Parathyroid adenoma (tissue), 2 donors: ENCODE results near the gene CRB1.

Experiments used
- H2AFZ ChIP-seq: fragments of 300-600 bp; sonication (generic); one replicate; pipeline ENCODE4 v1.7.0; 2017; ENCODE audit warnings: antibody characterized with exemption, mild to moderate bottlenecking
- H3K27ac ChIP-seq: fragments of 300-600 bp; sonication (generic); one replicate; pipeline ENCODE4 v1.7.0; 2017
- H3K27me3 ChIP-seq: fragments of 300-600 bp; sonication (generic); one replicate; pipeline ENCODE4 v1.7.0; 2017; ENCODE audit warnings: low read length; ENCODE audit not compliant: control insufficient read depth, insufficient read depth
- H3K36me3 ChIP-seq: fragments of 300-600 bp; sonication (generic); one replicate; pipeline ENCODE4 v1.7.0; 2017; ENCODE audit warnings: low read length; ENCODE audit not compliant: control insufficient read depth, insufficient read depth
- H3K4me1 ChIP-seq: fragments of 300-600 bp; sonication (generic); one replicate; pipeline ENCODE4 v1.7.0; 2017; ENCODE audit warnings: control low read depth
- H3K4me2 ChIP-seq: fragments of 300-600 bp; sonication (generic); one replicate; pipeline ENCODE4 v1.7.0; 2017; ENCODE audit warnings: low read length
- H3K4me3 ChIP-seq: fragments of 300-600 bp; sonication (generic); one replicate; pipeline ENCODE4 v1.7.0; 2017; ENCODE audit warnings: low read depth, low read length
- H3K79me2 ChIP-seq: fragments of 300-600 bp; sonication (generic); one replicate; pipeline ENCODE4 v1.7.0; 2017; ENCODE audit warnings: control low read depth
- H3K9ac ChIP-seq: fragments of 300-600 bp; sonication (generic); one replicate; pipeline ENCODE4 v1.7.0; 2017; ENCODE audit warnings: mild to moderate bottlenecking
- H3K9me3 ChIP-seq: fragments of 300-600 bp; sonication (generic); one replicate; pipeline ENCODE4 v1.7.0; 2017; ENCODE audit warnings: low read length; ENCODE audit not compliant: control insufficient read depth
- CTCF ChIP-seq: fragments of 300-600 bp; sonication (generic); IDR thresholded peaks from one replicate; pipeline ENCODE4 v1.7.0; 2017; ENCODE audit warnings: antibody characterized with exemption, mild to moderate bottlenecking
- donor health status: primary hyperparathyroidism.

CRB1 gene

GRCh38 chr1:197272791-197273190, 4.7 kb downstream of the CRB1 start:
- no peak for TF ChIP-seq CTCF
- H3K79me2 ChIP-seq, result no peaks in the 10 kb centered on the region
- H3K9me3 ChIP-seq, result no peaks in the 10 kb centered on the region
- no peaks in the 10 kb centered on the region for H3K27me3 ChIP-seq
- no peaks in the 10 kb centered on the region for H3K36me3 ChIP-seq
- H3K4me2 ChIP-seq, result no peak overlapping the region
- H3K9ac ChIP-seq, result no peak overlapping the region
- no peaks in the 10 kb centered on the region for H3K4me1 ChIP-seq
- H3K27ac ChIP-seq, result no peak overlapping the region
- no peak overlapping the region for H2AFZ ChIP-seq
- H3K4me3 ChIP-seq, result no peak overlapping the region

- TF ChIP-seq CTCF, result no peak
- H3K27ac ChIP-seq, result no peak overlapping the region
- no peak overlapping the region for H3K4me2 ChIP-seq
- no peak overlapping the region for H3K9ac ChIP-seq
- no peaks in the 10 kb centered on the region for H3K79me2 ChIP-seq
- H3K36me3 ChIP-seq, result no peaks in the 10 kb centered on the region
- no peaks in the 10 kb centered on the region for H3K27me3 ChIP-seq
- no peak overlapping the region for H2AFZ ChIP-seq
- no peak overlapping the region for H3K4me3 ChIP-seq
- H3K9me3 ChIP-seq, result no peaks in the 10 kb centered on the region
- no peaks in the 10 kb centered on the region for H3K4me1 ChIP-seq
These were observed 9.1 kb downstream of the CRB1 start for GRCh38 chr1:197277166-197277565.

- no peak for TF ChIP-seq CTCF
- no peaks in the 10 kb centered on the region for H3K4me1 ChIP-seq
- H3K27ac ChIP-seq, result no peak overlapping the region
- no peak overlapping the region for H2AFZ ChIP-seq
- no peaks in the 10 kb centered on the region for H3K27me3 ChIP-seq
- H3K36me3 ChIP-seq, result no peaks in the 10 kb centered on the region
- no peak overlapping the region for H3K9ac ChIP-seq
- H3K4me3 ChIP-seq, result no peak overlapping the region
- no peak overlapping the region for H3K4me2 ChIP-seq
- no peaks in the 10 kb centered on the region for H3K79me2 ChIP-seq
- H3K9me3 ChIP-seq, result no peaks in the 10 kb centered on the region
These were observed 16.3 kb downstream of the CRB1 start for GRCh38 chr1:197284325-197284724.

- no peak overlapping the region for H3K4me3 ChIP-seq
- H3K4me2 ChIP-seq, result no peak overlapping the region
These were observed 16.9 kb downstream of the CRB1 start for GRCh38 chr1:197284966-197285365.

More at GRCh38 chr1:197284966-197285365, 16.9 kb downstream of the CRB1 start:
- H2AFZ ChIP-seq, result no peak overlapping the region
- no peaks in the 10 kb centered on the region for H3K4me1 ChIP-seq
- no peaks in the 10 kb centered on the region for H3K9me3 ChIP-seq
- H3K79me2 ChIP-seq, result no peaks in the 10 kb centered on the region
- TF ChIP-seq CTCF, result no peak
- H3K36me3 ChIP-seq, result no peaks in the 10 kb centered on the region
- H3K27ac ChIP-seq, result no peak overlapping the region
- H3K27me3 ChIP-seq, result no peaks in the 10 kb centered on the region
- no peak overlapping the region for H3K9ac ChIP-seq
